GM18507 (cell line): ENCODE measurements around the gene TRAPPC3L.

Experiments
- DNase-seq: peaks from one replicate; pipeline ENCODE4 v3.0.0; 2011; ENCODE audit warnings: low read depth; ENCODE audit not compliant: insufficient read length; ENCODE audit errors: extremely low spot score
- FAIRE-seq: peaks from 2 replicates; lab custom pipeline; 2011; peaks lifted over from hg19 to GRCh38; lab: Jason Lieb, UNC

The TRAPPC3L gene

GRCh38 chr6:116545651-116546050, at the start of gene TRAPPC3L:
Gene TRAPPC3L (minus strand): TSS chr6:116545684. CDS start chr6:116545514, 170 bp downstream.
- DNase-seq (no peak), FAIRE-seq (no peak)

- no peak for FAIRE-seq
- DNase-seq, result no peak
Observed at GRCh38 chr6:116595247-116595646, 49.8 kb upstream of the TRAPPC3L start.

- DNase-seq, result no peak
- no peak for FAIRE-seq
Observed at GRCh38 chr6:116586738-116587137, 41.3 kb upstream of the TRAPPC3L start.

- FAIRE-seq, result no peak
- no peak for DNase-seq
Observed at GRCh38 chr6:116586276-116586675, 40.8 kb upstream of the TRAPPC3L start.

- FAIRE-seq (no peak), DNase-seq (no peak)
Observed at GRCh38 chr6:116580198-116580597, 34.7 kb upstream of the TRAPPC3L start.

- no peak for DNase-seq
- FAIRE-seq, result no peak
Observed at GRCh38 chr6:116579143-116579542, 33.7 kb upstream of the TRAPPC3L start.

GRCh38 chr6:116578335-116578734, 32.9 kb upstream of the TRAPPC3L start:
- DNase-seq (no peak), FAIRE-seq (no peak)

- FAIRE-seq (no peak), DNase-seq (no peak)
Observed at GRCh38 chr6:116577486-116577885, 32.0 kb upstream of the TRAPPC3L start.

- no peak for FAIRE-seq
- DNase-seq, result no peak
Observed at GRCh38 chr6:116575227-116575626, 29.7 kb upstream of the TRAPPC3L start.

- DNase-seq (no peak), FAIRE-seq (peak; percentile 48)
Observed at GRCh38 chr6:116572162-116572561, 26.7 kb upstream of the TRAPPC3L start.

- FAIRE-seq, result no peak
- no peak for DNase-seq
Observed at GRCh38 chr6:116571683-116572000, 26.2 kb upstream of the TRAPPC3L start.

GRCh38 chr6:116570856-116571682, 25.6 kb upstream of the TRAPPC3L start, which contains the start of gene RWDD1:
Gene RWDD1 (plus strand): TSS chr6:116571504. CDS start chr6:116571583, 79 bp downstream.
- FAIRE-seq (peak; percentile 96), DNase-seq (peak; percentile 94)

- FAIRE-seq (no peak), DNase-seq (no peak)
Observed at GRCh38 chr6:116568821-116569755, 23.6 kb upstream of the TRAPPC3L start.

GRCh38 chr6:116568111-116568510, 22.6 kb upstream of the TRAPPC3L start:
- no peak for DNase-seq
- no peak for FAIRE-seq

- FAIRE-seq (no peak), DNase-seq (no peak)
Observed at GRCh38 chr6:116564921-116565872, 19.7 kb upstream of the TRAPPC3L start.

GRCh38 chr6:116564311-116564710, 18.8 kb upstream of the TRAPPC3L start:
- DNase-seq, result no peak
- FAIRE-seq, result no peak

GRCh38 chr6:116563830-116564229, 18.3 kb upstream of the TRAPPC3L start:
- DNase-seq (no peak), FAIRE-seq (no peak)

- no peak for FAIRE-seq
- DNase-seq, result no peak
Observed at GRCh38 chr6:116562614-116563013, 17.1 kb upstream of the TRAPPC3L start.

- no peak for DNase-seq
- FAIRE-seq, result no peak
Observed at GRCh38 chr6:116562019-116562403, 16.5 kb upstream of the TRAPPC3L start.
